NB4 (cell line): Measurements from ENCODE around the gene ADGRD2.

Source experiments
- DNase-seq: peaks from one replicate; pipeline ENCODE4 v3.0.0; 2010; ENCODE audit warnings: low read depth
- H3K4me3 ChIP-seq: one replicate; pipeline ENCODE4 v1.5.1; 2011; ENCODE audit warnings: mild to moderate bottlenecking, low read depth, low read length, moderate library complexity
- MYC ChIP-seq: IDR thresholded peaks from 2 replicates; pipeline ENCODE4 v1.6.1; 2011; ENCODE audit warnings: low read depth, low read length
- POLR2A ChIP-seq: IDR thresholded peaks from 2 replicates; pipeline ENCODE4 v1.6.1; 2011; ENCODE audit warnings: mild to moderate bottlenecking; ENCODE audit not compliant: insufficient read length; ENCODE audit errors: extremely low read depth
- TF ChIP-seq, protein P1 (sequence below): IDR thresholded peaks from 2 replicates; pipeline ENCODE4 v1.6.1; 2011; ENCODE audit warnings: low read depth, low read length
- TF ChIP-seq, protein P2 (sequence below): IDR thresholded peaks from one replicate; pipeline ENCODE4 v1.5.1; 2012; ENCODE audit warnings: low read depth, low read length

ADGRD2 gene

DNA sequence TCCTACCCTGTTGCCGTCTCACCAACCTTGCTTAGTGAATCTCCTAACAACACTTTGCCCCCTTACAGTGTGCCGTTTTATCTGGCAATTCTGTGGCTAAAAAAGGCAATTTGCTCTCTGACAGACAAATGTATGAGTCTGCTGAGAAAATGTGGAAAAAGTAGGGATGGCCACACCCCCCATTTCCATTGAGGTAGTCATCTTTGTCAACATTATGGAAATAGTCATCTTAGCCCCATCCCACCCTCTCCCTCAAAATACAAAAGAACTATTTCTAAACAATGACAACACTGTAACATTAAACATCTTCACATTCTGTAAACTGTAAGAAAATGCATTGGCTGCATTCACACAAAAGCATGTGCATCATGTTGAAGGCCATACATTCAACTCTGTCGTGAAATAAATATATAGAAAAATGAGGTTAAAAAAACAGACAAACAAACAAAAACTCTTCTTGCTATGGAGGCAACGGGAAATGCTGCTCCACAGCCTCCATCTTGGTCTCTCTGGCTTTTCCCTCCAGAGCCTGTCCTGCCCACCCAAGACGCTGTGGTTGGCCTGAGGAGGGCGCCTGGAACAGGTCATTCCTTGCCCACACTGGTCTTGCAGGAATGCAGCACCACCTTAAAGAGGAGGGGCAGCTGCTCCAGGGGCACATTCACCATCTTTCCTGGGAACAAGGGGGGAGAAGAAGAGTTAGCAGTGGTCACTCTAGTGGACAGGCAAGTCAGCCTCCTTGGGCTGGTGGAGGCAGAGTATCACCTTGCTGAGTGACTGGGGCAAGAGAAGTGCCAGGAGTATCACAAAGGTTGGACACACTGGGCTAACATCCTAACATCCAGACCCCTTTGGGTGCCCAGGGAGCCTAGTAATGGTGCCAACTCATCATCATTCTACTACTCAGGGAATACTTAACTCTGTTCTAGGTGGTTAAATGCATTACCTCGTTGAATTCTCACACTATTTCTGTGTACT lies 72.2 kb downstream of the ADGRD2 start:
- TF ChIP-seq POLR2A, result no peak
- TF ChIP-seq, protein P1, sequence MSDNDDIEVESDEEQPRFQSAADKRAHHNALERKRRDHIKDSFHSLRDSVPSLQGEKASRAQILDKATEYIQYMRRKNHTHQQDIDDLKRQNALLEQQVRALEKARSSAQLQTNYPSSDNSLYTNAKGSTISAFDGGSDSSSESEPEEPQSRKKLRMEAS, result no peak
- TF ChIP-seq MYC, result no peak
- TF ChIP-seq, protein P2, sequence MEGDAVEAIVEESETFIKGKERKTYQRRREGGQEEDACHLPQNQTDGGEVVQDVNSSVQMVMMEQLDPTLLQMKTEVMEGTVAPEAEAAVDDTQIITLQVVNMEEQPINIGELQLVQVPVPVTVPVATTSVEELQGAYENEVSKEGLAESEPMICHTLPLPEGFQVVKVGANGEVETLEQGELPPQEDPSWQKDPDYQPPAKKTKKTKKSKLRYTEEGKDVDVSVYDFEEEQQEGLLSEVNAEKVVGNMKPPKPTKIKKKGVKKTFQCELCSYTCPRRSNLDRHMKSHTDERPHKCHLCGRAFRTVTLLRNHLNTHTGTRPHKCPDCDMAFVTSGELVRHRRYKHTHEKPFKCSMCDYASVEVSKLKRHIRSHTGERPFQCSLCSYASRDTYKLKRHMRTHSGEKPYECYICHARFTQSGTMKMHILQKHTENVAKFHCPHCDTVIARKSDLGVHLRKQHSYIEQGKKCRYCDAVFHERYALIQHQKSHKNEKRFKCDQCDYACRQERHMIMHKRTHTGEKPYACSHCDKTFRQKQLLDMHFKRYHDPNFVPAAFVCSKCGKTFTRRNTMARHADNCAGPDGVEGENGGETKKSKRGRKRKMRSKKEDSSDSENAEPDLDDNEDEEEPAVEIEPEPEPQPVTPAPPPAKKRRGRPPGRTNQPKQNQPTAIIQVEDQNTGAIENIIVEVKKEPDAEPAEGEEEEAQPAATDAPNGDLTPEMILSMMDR, result no peak
- H3K4me3 ChIP-seq, result no peak overlapping the region
- no peak for DNase-seq

DNA sequence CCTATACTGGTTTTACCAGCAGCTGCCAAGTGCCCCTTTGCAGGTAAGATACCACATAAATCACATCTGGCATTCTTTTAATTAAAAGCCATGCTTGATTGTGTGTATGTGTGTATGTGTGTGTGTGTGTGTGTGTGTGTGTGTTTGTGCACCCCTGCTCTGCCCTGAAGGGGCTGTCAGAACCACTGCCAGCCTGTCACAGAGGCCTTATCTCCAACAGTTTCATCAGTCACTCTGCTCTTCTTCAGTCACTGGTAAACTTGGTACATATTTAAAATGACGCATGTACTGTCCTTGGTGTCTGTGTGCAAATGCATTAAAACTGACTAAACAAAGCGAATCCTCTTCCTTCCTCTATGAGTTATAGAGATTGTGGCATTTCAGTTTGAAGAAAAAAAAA lies 75.9 kb downstream of the ADGRD2 start:
- TF ChIP-seq, protein P2, result no peak
- TF ChIP-seq MYC (no peak), POLR2A (no peak)
- TF ChIP-seq, protein P1, result no peak
- DNase-seq, result no peak
- H3K4me3 ChIP-seq, result no peak overlapping the region

DNA sequence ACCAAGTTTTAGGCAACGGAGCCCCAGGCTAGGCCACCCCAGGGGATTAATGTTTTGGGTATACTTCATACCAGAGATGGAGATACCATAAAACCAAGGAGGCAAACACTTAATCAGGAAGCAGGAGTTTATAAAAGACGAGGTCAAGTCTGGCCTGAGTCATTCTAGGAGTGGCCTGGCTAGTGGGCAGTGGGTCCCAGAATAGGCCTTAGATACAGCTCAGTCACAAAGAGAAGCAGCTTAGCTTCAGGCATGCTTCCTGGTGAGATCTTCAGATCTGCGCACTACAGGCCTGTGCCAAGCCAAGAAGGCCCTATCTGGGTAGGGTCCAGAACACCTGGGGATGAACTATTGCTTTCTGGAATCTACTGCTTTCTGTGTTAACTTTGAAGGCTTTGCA lies 77.5 kb downstream of the ADGRD2 start:
- no peak for DNase-seq
- TF ChIP-seq POLR2A, result no peak
- TF ChIP-seq, protein P2, result no peak
- TF ChIP-seq, protein P1, result no peak
- TF ChIP-seq MYC, result no peak

More for the DNA sequence above, 77.5 kb downstream of the ADGRD2 start:
- no peak overlapping the region for H3K4me3 ChIP-seq
